Tibial nerve (tissue), 4 donors: ENCODE results near the gene VMP1. TPM values are rescaled to one million over a fixed set of nuclear protein-coding genes. Genes with fewer than 3 reads are reported as not detected.
A peak's percentile ranks its signal among the peaks of the same experiment; 100 is the strongest.

Experiments used
- DNase-seq, 2 donors: peaks; one replicate each; pipeline ENCODE4 v3.0.0-alpha.2; 2019; ENCODE audit warnings: low spot score in 2 of 2
- H3K27ac ChIP-seq, 4 donors: fragments of 200-600 bp; sonication (generic) in 3 of 4; one replicate each; pipeline ENCODE4 v1.5.1; 2017 to 2019; ENCODE audit warnings: mild to moderate bottlenecking in 1 of 4
- H3K27me3 ChIP-seq, 2 donors: fragments of 200-600 bp; sonication (generic) in 1 of 2; one replicate each; pipeline versions ENCODE4 v1.5.1 to v1.6.0; 2017 to 2019
- H3K36me3 ChIP-seq, 3 donors: fragments of 200-600 bp; sonication (generic); one replicate each; pipeline ENCODE4 v1.5.1; 2018 to 2019
- H3K4me1 ChIP-seq, 4 donors: fragments of 200-600 bp; sonication (generic) in 3 of 4; one replicate each; pipeline ENCODE4 v1.5.1; 2017 to 2019
- H3K4me3 ChIP-seq, 4 donors: fragments of 200-600 bp; sonication (generic) in 3 of 4; one replicate each; pipeline ENCODE4 v1.5.1; 2017 to 2019; ENCODE audit warnings: mild to moderate bottlenecking in 1 of 4, moderate library complexity in 1 of 4
- H3K9me3 ChIP-seq, 4 donors: fragments of 200-600 bp; sonication (generic) in 3 of 4; one replicate each; pipeline ENCODE4 v1.5.1; 2017 to 2019
- CTCF ChIP-seq, 5 experiments: fragments of 200-600 bp in 3 of 5; fragments of 450-650 bp in 2 of 5; sonication (generic) in 3 of 5; IDR thresholded peaks; one replicate each; pipeline ENCODE4 v1.5.1; 2016 to 2019; ENCODE audit warnings: antibody characterized with exemption in 5 of 5, mild to moderate bottlenecking in 3 of 5, moderate library complexity in 2 of 5
- EP300 ChIP-seq, 2 donors: sonication (generic); formaldehyde crosslinking; IDR thresholded peaks; one replicate each; pipeline ENCODE4 v1.6.1; 2017; ENCODE audit warnings: antibody characterized with exemption in 2 of 2, mild to moderate bottlenecking in 1 of 2
- POLR2A ChIP-seq, 2 donors: fragments of 450-650 bp; IDR thresholded peaks; one replicate each; pipeline ENCODE4 v1.6.1; 2017; ENCODE audit warnings: antibody characterized with exemption in 2 of 2, mild to moderate bottlenecking in 2 of 2, moderate library complexity in 2 of 2
- WGBS, 2 donors: methylation state at CpG; one replicate each; pipeline ENCODE4 v1.1.5; 2018; 5-methylcytosine and 5-hydroxymethylcytosine counted together
- total RNA-seq, 4 donors: library from RNA; depleted of rRNA; stranded (reverse); fragments of >200 nt; gene quantifications; one replicate each; pipeline ENCODE4 v1.1.0, GENCODE V29; 2016

VMP1 gene
- total RNA-seq, 4 donors from 2014 or later: 113 to 427 (median 203) TPM

- H3K27ac ChIP-seq: no peak overlapping the region
- TF ChIP-seq EP300 (IDR thresholded peaks at IDR 0.05) (no peak), POLR2A (IDR thresholded peaks at IDR 0.05) (no peak), CTCF (IDR thresholded peaks at IDR 0.05) (no peak)
- no peaks in the 10 kb centered on the region for H3K9me3 ChIP-seq
- DNase-seq: no peak
- H3K36me3 ChIP-seq: peaks cover 0 to 98% (median 9%) of the 10 kb centered on the region in 3 donors
- no peaks in the 10 kb centered on the region for H3K27me3 ChIP-seq
- no peak overlapping the region for H3K4me3 ChIP-seq
- 82 to 83% methylated on average over 6 of the region's 6 CpGs for WGBS, 2 donors
- H3K4me1 ChIP-seq: peaks cover 0 to 24% (median 0%) of the 10 kb centered on the region in 4 donors
These were observed 22.5 kb upstream of the VMP1 start for GRCh38 chr17:59684967-59685366.

GRCh38 chr17:59688008-59688407, 19.4 kb upstream of the VMP1 start:
- no peak for TF ChIP-seq CTCF (IDR thresholded peaks at IDR 0.05)
- TF ChIP-seq POLR2A (IDR thresholded peaks at IDR 0.05): no peak
- TF ChIP-seq EP300 (IDR thresholded peaks at IDR 0.05): no peak
- H3K4me1 ChIP-seq: peaks cover 0 to 24% (median 0%) of the 10 kb centered on the region in 4 donors
- H3K27me3 ChIP-seq: no peaks in the 10 kb centered on the region
- peak overlapping the region in 1 of 4 donors; percentile 4 for H3K27ac ChIP-seq
- DNase-seq: no peak
- peaks cover 0 to 98% (median 19%) of the 10 kb centered on the region in 3 donors for H3K36me3 ChIP-seq
- no peaks in the 10 kb centered on the region for H3K9me3 ChIP-seq
- no peak overlapping the region for H3K4me3 ChIP-seq
- 83 to 89% methylated on average over 1 of the region's 1 CpG for WGBS, 2 donors

GRCh38 chr17:59688496-59688895, 19.0 kb upstream of the VMP1 start:
- no peaks in the 10 kb centered on the region for H3K9me3 ChIP-seq
- H3K4me3 ChIP-seq: no peak overlapping the region
- no peaks in the 10 kb centered on the region for H3K27me3 ChIP-seq
- 56 to 58% methylated on average over 2 of the region's 2 CpGs for WGBS, 2 donors
- H3K27ac ChIP-seq: peak overlapping the region in 2 of 4 donors; percentile 4 to 14
- DNase-seq: no peak
- H3K36me3 ChIP-seq: peaks cover 0 to 98% (median 19%) of the 10 kb centered on the region in 3 donors
- no peak for TF ChIP-seq POLR2A (IDR thresholded peaks at IDR 0.05)
- no peak for TF ChIP-seq CTCF (IDR thresholded peaks at IDR 0.05)
- no peak for TF ChIP-seq EP300 (IDR thresholded peaks at IDR 0.05)
- H3K4me1 ChIP-seq: peaks cover 0 to 24% (median 0%) of the 10 kb centered on the region in 4 donors

GRCh38 chr17:59693582-59693981, 13.9 kb upstream of the VMP1 start:
- 84 to 89% methylated on average over 7 of the region's 7 CpGs for WGBS, 2 donors
- Histone ChIP-seq H3K4me1 (peaks cover 0 to 4% (median 0%) of the 10 kb centered on the region in 4 donors), H3K9me3 (no peaks in the 10 kb centered on the region), H3K27me3 (no peaks in the 10 kb centered on the region), H3K27ac (no peak overlapping the region), H3K36me3 (peaks cover 4 to 99% (median 15%) of the 10 kb centered on the region in 3 donors), H3K4me3 (no peak overlapping the region)
- TF ChIP-seq EP300 (IDR thresholded peaks at IDR 0.05): no peak
- TF ChIP-seq POLR2A (IDR thresholded peaks at IDR 0.05): no peak
- TF ChIP-seq CTCF (IDR thresholded peaks at IDR 0.05): no peak
- no peak for DNase-seq

- Histone ChIP-seq H3K27ac (no peak overlapping the region), H3K4me3 (no peak overlapping the region), H3K4me1 (no peaks in the 10 kb centered on the region), H3K27me3 (no peaks in the 10 kb centered on the region), H3K36me3 (peaks cover 4 to 99% (median 21%) of the 10 kb centered on the region in 3 donors), H3K9me3 (no peaks in the 10 kb centered on the region)
- no peak for TF ChIP-seq CTCF (IDR thresholded peaks at IDR 0.05)
- TF ChIP-seq POLR2A (IDR thresholded peaks at IDR 0.05): no peak
- no peak for TF ChIP-seq EP300 (IDR thresholded peaks at IDR 0.05)
- DNase-seq: no peak
- 86 to 91% methylated on average over 2 of the region's 2 CpGs for WGBS, 2 donors
These were observed 13.1 kb upstream of the VMP1 start for GRCh38 chr17:59694344-59694743.
